Naive thymus-derived CD4-positive, alpha-beta T cell (primary cell): Measurements from ENCODE around the gene FANCM. TPM values are rescaled to one million over a fixed set of nuclear protein-coding genes. Genes with fewer than 3 reads are reported as not detected.
A peak's percentile ranks its signal among the peaks of the same experiment; 100 is the strongest.

Experiments
- ATAC-seq: fragments of 150-1000 bp; cut with Tn5 transposase; 2 replicates; pipeline ENCODE4 v1.10.0; 2021; ENCODE audit warnings: mild to moderate bottlenecking, moderate library complexity
- CTCF ChIA-PET: fragments of 350-600 bp; sonication (Branson Sonifier 250); formaldehyde crosslinking; loops from one replicate; lab custom pipeline; 2021; ENCODE audit warnings: antibody characterized with exemption; lab: Charles Lee
- POLR2A ChIA-PET: fragments of 350-600 bp; sonication (Branson Sonifier 250); formaldehyde crosslinking; loops from one replicate; lab custom pipeline; 2021; ENCODE audit warnings: antibody characterized with exemption, inconsistent platforms; lab: Charles Lee
- DNase-seq, 9 donors: peaks; one replicate each; pipeline versions ENCODE4 v3.0.0 to v3.0.0-alpha.2; 2020 to 2022; ENCODE audit warnings: mixed read lengths in 1 of 9
- H3K27ac ChIP-seq: one replicate; pipeline ENCODE4 v1.7.0; 2013; ENCODE audit warnings: mild to moderate bottlenecking, low read depth, low read length, moderate library complexity
- H3K27me3 ChIP-seq, 2 donors: one replicate each; pipeline ENCODE4 v1.7.0; 2013; ENCODE audit warnings: low read length in 2 of 2, mild to moderate bottlenecking in 2 of 2, moderate library complexity in 2 of 2; ENCODE audit not compliant: control insufficient read depth in 2 of 2, insufficient read depth in 2 of 2
- H3K36me3 ChIP-seq, 3 experiments: 1 replicate in 2 of 3; 2 replicates in 1 of 3; pipeline ENCODE4 v1.7.0; 2013; ENCODE audit warnings: low read length in 3 of 3, mild to moderate bottlenecking in 3 of 3, moderate library complexity in 1 of 3; ENCODE audit not compliant: insufficient read depth in 3 of 3, control insufficient read depth in 2 of 3
- H3K4me1 ChIP-seq, 2 donors: one replicate each; pipeline ENCODE4 v1.7.0; 2013; ENCODE audit warnings: low read length in 2 of 2, mild to moderate bottlenecking in 2 of 2, moderate library complexity in 1 of 2; ENCODE audit not compliant: control insufficient read depth in 2 of 2, insufficient read depth in 2 of 2
- H3K4me3 ChIP-seq: 2 replicates; pipeline ENCODE4 v1.7.0; 2013; ENCODE audit warnings: mild to moderate bottlenecking, low read length
- H3K9me3 ChIP-seq, 3 experiments: 1 replicate in 2 of 3; 2 replicates in 1 of 3; pipeline ENCODE4 v1.7.0; 2013; ENCODE audit warnings: low read length in 3 of 3; ENCODE audit not compliant: control insufficient read depth in 2 of 3
- H3K27ac Mint-ChIP-seq, 9 donors: one replicate each; pipeline ENCODE4 v1.8.0; 2020 to 2022; ENCODE audit warnings: mixed read lengths in 9 of 9, mild to moderate bottlenecking in 8 of 9, moderate library complexity in 5 of 9, inconsistent platforms in 2 of 9
- H3K27me3 Mint-ChIP-seq, 5 donors: one replicate each; pipeline ENCODE4 v1.8.0; 2021 to 2022; ENCODE audit warnings: mixed read lengths in 5 of 5, mild to moderate bottlenecking in 1 of 5
- H3K36me3 Mint-ChIP-seq, 5 donors: one replicate each; pipeline ENCODE4 v1.8.0; 2020 to 2022; ENCODE audit warnings: mixed read lengths in 5 of 5, mild to moderate bottlenecking in 3 of 5, inconsistent platforms in 1 of 5
- H3K4me1 Mint-ChIP-seq, 7 donors: one replicate each; pipeline ENCODE4 v1.8.0; 2020 to 2022; ENCODE audit warnings: mixed read lengths in 7 of 7, mild to moderate bottlenecking in 3 of 7, inconsistent platforms in 1 of 7
- H3K4me3 Mint-ChIP-seq, 10 donors: one replicate each; pipeline ENCODE4 v1.8.0; 2020 to 2022; ENCODE audit warnings: mild to moderate bottlenecking in 10 of 10, mixed read lengths in 10 of 10, moderate library complexity in 6 of 10, inconsistent platforms in 2 of 10
- H3K9me3 Mint-ChIP-seq, 11 donors: one replicate each; pipeline ENCODE4 v1.8.0; 2020 to 2022; ENCODE audit warnings: mixed read lengths in 11 of 11, mild to moderate bottlenecking in 4 of 11, inconsistent platforms in 1 of 11, moderate library complexity in 1 of 11
- intact Hi-C, 2 donors: fragments of 100-400 bp; cut with micrococcal nuclease; formaldehyde crosslinking; loops; one replicate each; pipeline ENCODE4 v1.15.1; 2023
- polyA plus RNA-seq, 2 donors: library from polyadenylated mRNA; unstranded; fragments of 300-500 nt; fragmentation: Illumina TruSeq; gene quantifications; one replicate each; pipeline ENCODE4 v1.2.3, GENCODE V29; 2021
- total RNA-seq, 6 experiments: library from RNA in 5 of 6; stranded (reverse) in 5 of 6; gene quantifications; 1 replicate in 5 of 6; 2 replicates in 1 of 6; pipeline ENCODE4 v1.2.3 and lab custom pipeline; 2021 to 2026

Gene FANCM
- total and polyA plus RNA-seq, 7 experiments from 2014 or later, result 6.9 to 12.3 (median 9.5) TPM

GRCh38 chr14:45096218-45096617 is 39.5 kb upstream of the FANCM start:
- POLR2A ChIA-PET, result interaction anchor here (1.5 kb wide), 1 partner anchor 12 kb away, joined by 4 read pairs; the partner anchor contains the start of gene PRPF39
- no peak overlapping the region for H3K4me3 ChIP-seq
- no peak overlapping the region for H3K27ac ChIP-seq
- ATAC-seq (no peak), DNase-seq (no peak)
- intact Hi-C loops, result no loop called here
- no peaks in the 10 kb centered on the region for H3K27me3 ChIP-seq
- Mint-ChIP-seq H3K4me1 (peaks cover under 1 to 38% (median 14%) of the 10 kb centered on the region in 7 donors), H3K27me3 (no peaks in the 10 kb centered on the region), H3K9me3 (no peaks in the 10 kb centered on the region), H3K36me3 (peaks cover 4 to 62% (median 35%) of the 10 kb centered on the region in 5 donors), H3K27ac (peak overlapping the region in 1 of 9 donors; percentile 51), H3K4me3 (no peak overlapping the region)
- H3K36me3 ChIP-seq, result peaks cover 9 to 52% (median 16%) of the 10 kb centered on the region in 3 experiments
- CTCF ChIA-PET, result no interaction called here
- H3K9me3 ChIP-seq, result no peaks in the 10 kb centered on the region
- H3K4me1 ChIP-seq, result no peaks in the 10 kb centered on the region

DNA sequence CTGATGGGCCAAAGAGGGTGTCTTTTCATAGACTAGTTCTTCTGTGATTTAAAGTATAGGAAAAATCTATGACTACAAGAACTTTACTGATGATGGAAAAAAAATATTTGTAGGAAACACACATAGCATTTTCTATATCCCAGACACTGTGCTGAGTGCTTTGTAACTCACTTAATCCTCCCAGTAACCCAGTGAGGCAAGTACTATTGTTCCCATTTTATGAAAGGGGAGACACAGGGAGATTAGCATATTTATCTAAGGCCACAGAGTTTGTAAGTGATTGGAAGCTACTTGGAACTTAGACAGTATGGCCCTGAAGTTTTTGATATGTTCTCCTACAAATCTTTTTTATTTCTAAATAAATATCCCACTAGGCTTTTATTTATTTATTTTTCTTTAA is 31.9 kb upstream of the FANCM start:
- POLR2A ChIA-PET, result no interaction called here
- Mint-ChIP-seq H3K4me3 (no peak overlapping the region), H3K9me3 (no peaks in the 10 kb centered on the region), H3K27ac (peak overlapping the region in 2 of 9 donors; percentile 38 to 64), H3K4me1 (peaks cover 0 to 23% (median 3%) of the 10 kb centered on the region in 7 donors), H3K27me3 (no peaks in the 10 kb centered on the region), H3K36me3 (peaks cover 4 to 59% (median 30%) of the 10 kb centered on the region in 5 donors)
- no peak for DNase-seq
- H3K36me3 ChIP-seq, result peaks cover 3 to 40% (median 22%) of the 10 kb centered on the region in 3 experiments
- H3K27me3 ChIP-seq, result no peaks in the 10 kb centered on the region
- no peak for ATAC-seq
- no peaks in the 10 kb centered on the region for H3K4me1 ChIP-seq
- intact Hi-C loops, result loop anchor here in 1 of 2 donors (2.0 kb wide), 1 partner anchor 19 kb away; the partner anchor contains the start of gene PRPF39
- no peaks in the 10 kb centered on the region for H3K9me3 ChIP-seq
- CTCF ChIA-PET, result no interaction called here
- H3K27ac ChIP-seq, result no peak overlapping the region
- H3K4me3 ChIP-seq, result no peak overlapping the region

DNA sequence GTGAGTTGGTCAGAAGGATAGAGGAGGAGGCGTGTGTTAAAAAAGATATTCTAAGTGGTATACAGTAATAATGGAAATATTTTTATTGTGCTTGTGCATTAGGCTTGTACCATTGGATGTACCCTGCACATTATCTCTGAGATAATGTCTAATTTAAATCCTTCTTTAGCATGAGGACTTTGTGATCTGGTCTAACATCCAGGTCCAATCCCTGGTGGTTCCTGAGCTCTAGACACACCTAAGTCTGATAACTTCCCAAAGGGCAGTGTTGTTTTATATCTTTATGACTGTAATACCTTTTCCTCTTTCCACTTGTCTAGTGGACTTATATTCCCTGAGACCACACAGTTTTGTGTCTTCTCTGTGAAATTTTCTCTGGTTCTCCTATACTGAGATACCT is 31.2 kb upstream of the FANCM start:
- peaks cover 4 to 55% (median 26%) of the 10 kb centered on the region in 5 donors for H3K36me3 Mint-ChIP-seq
- H3K9me3 ChIP-seq, result no peaks in the 10 kb centered on the region
- H3K27me3 ChIP-seq, result no peaks in the 10 kb centered on the region
- DNase-seq, result no peak
- H3K36me3 ChIP-seq, result peaks cover 3 to 38% (median 22%) of the 10 kb centered on the region in 3 experiments
- H3K4me3 ChIP-seq, result no peak overlapping the region
- CTCF ChIA-PET, result no interaction called here
- peak overlapping the region in 4 of 9 donors; percentile 12 to 41 (median 28) for H3K27ac Mint-ChIP-seq
- no peaks in the 10 kb centered on the region for H3K27me3 Mint-ChIP-seq
- no peaks in the 10 kb centered on the region for H3K4me1 ChIP-seq
- no peaks in the 10 kb centered on the region for H3K9me3 Mint-ChIP-seq
- no peak overlapping the region for H3K27ac ChIP-seq
- ATAC-seq, result no peak
- H3K4me3 Mint-ChIP-seq, result no peak overlapping the region
- intact Hi-C loops, result no loop called here
- POLR2A ChIA-PET, result no interaction called here
- H3K4me1 Mint-ChIP-seq, result peaks cover 0 to 19% (median 3%) of the 10 kb centered on the region in 7 donors

DNA sequence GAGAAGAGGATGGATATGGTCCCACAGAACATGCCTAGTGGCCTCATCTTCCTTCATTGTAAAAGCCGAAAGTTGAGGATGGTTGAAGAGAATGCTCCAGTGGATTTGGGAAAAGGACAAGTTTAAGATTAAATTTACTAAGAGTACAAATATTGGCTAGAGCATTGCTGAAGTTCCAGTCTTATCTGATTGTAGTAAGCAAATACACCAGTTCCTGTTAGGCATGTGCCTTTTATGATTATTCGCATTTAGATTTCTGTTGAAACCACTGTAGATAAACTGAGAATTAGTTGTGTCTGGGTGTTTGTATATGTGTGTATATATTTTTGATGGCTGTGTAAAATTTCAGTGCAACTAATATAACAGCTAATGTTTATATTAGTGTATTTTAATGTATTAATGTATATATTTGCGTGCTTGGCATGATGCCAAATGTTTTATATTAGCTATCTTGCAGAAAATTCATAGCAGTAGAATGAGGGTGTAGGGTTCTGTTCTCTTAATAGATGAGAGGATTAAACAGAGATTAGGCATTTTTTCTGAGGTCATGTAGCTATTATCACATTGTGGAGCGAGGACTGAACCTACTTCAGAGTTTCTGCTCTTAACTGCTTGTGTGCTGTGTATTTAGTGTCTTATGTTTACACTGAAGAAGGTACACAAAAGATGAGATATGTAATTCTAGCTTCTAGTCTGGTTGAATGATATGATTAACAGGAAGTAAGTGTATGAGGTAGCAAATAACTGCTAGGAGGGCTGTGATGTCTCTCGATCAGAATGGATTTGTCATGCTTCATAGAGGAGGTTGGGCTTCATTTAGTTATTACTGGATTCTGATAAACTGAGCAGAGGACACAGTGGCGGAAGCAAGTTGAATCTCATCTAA is 22.6 kb upstream of the FANCM start:
- Mint-ChIP-seq H3K9me3 (peaks cover 0 to 1% (median 0%) of the 10 kb centered on the region in 11 donors), H3K27me3 (no peaks in the 10 kb centered on the region), H3K4me1 (peaks cover 1 to 13% (median 8%) of the 10 kb centered on the region in 7 donors), H3K4me3 (no peak overlapping the region), H3K36me3 (peaks cover 4 to 39% (median 17%) of the 10 kb centered on the region in 5 donors), H3K27ac (peak overlapping the region; percentile 11 to 86 (median 46))
- Histone ChIP-seq H3K27ac (no peak overlapping the region), H3K36me3 (peaks cover 4 to 34% (median 19%) of the 10 kb centered on the region in 3 experiments), H3K9me3 (no peaks in the 10 kb centered on the region), H3K4me1 (peaks cover 0 to 2% of the 10 kb centered on the region in 2 donors), H3K4me3 (no peak overlapping the region), H3K27me3 (no peaks in the 10 kb centered on the region)
- ChIA-PET CTCF (no interaction called here), POLR2A (no interaction called here)
- no peak for DNase-seq
- intact Hi-C loops, result no loop called here
- no peak for ATAC-seq

GRCh38 chr14:45114327-45114726 is 21.4 kb upstream of the FANCM start:
- H3K4me3 ChIP-seq, result no peak overlapping the region

DNA sequence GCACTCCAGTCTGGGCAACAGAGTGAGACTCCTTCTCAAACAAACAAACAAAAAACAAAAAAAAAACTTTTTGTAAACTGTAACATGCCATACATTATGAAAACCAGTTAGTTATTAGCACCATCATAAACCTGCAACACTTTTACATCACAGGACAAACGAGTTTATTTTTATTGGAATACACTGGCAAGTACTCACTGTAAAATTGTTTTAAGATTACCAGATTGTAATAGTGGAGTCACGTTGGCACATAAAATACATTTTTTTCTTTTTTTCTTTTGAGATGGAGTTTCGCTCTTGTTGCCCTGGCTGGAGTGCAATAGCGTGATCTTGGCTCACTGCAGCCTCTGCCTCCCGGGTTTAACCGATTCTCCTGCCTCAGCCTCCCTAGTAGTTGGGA is 17.1 kb upstream of the FANCM start:
- Histone ChIP-seq H3K9me3 (no peaks in the 10 kb centered on the region), H3K4me3 (no peak overlapping the region), H3K4me1 (no peaks in the 10 kb centered on the region), H3K27me3 (no peaks in the 10 kb centered on the region), H3K27ac (no peak overlapping the region), H3K36me3 (peaks cover 5 to 68% (median 14%) of the 10 kb centered on the region in 3 experiments)
- DNase-seq (no peak), ATAC-seq (no peak)
- POLR2A ChIA-PET, result interaction anchor here (0.6 kb wide), 1 partner anchor 8 kb away, joined by 4 read pairs; no protein-coding TSS in a partner anchor
- Mint-ChIP-seq H3K4me3 (no peak overlapping the region), H3K27me3 (no peaks in the 10 kb centered on the region), H3K36me3 (peaks cover 0 to 41% (median 21%) of the 10 kb centered on the region in 5 donors), H3K9me3 (no peaks in the 10 kb centered on the region), H3K27ac (no peak overlapping the region), H3K4me1 (peaks cover 1 to 4% (median 3%) of the 10 kb centered on the region in 7 donors)
- intact Hi-C loops, result no loop called here
- CTCF ChIA-PET, result no interaction called here

More at GRCh38 chr14:45114327-45114726, 21.4 kb upstream of the FANCM start:
- no peak for ATAC-seq
- H3K27ac ChIP-seq, result no peak overlapping the region
- H3K4me1 ChIP-seq, result peaks cover 0 to 2% of the 10 kb centered on the region in 2 donors
- POLR2A ChIA-PET, result no interaction called here
- no peaks in the 10 kb centered on the region for H3K27me3 ChIP-seq
- peak overlapping the region in 7 of 9 donors; percentile 3 to 75 (median 52) for H3K27ac Mint-ChIP-seq
- H3K9me3 Mint-ChIP-seq, result peaks cover 0 to 1% (median 0%) of the 10 kb centered on the region in 11 donors
- H3K36me3 Mint-ChIP-seq, result peaks cover 4 to 39% (median 17%) of the 10 kb centered on the region in 5 donors
- H3K4me3 Mint-ChIP-seq, result no peak overlapping the region
- H3K27me3 Mint-ChIP-seq, result no peaks in the 10 kb centered on the region
- H3K4me1 Mint-ChIP-seq, result peaks cover 1 to 13% (median 8%) of the 10 kb centered on the region in 7 donors
- intact Hi-C loops, result no loop called here
- DNase-seq, result no peak
- CTCF ChIA-PET, result no interaction called here
- no peaks in the 10 kb centered on the region for H3K9me3 ChIP-seq
- H3K36me3 ChIP-seq, result peaks cover 4 to 40% (median 19%) of the 10 kb centered on the region in 3 experiments
